AG08395 (cell line): ENCODE data around the gene L1CAM.

Experiments used
- DNase-seq: peaks from one replicate; pipeline ENCODE4 v3.0.0; 2012; ENCODE audit warnings: mixed read lengths, low spot score

Gene L1CAM

GRCh38 chrX:153922932-153923857 lies 37.2 kb upstream of the L1CAM start:
- peak; percentile 61 for DNase-seq

GRCh38 chrX:153921511-153922446 lies 35.8 kb upstream of the L1CAM start:
- no peak for DNase-seq

- no peak for DNase-seq
Observed at GRCh38 chrX:153921070-153921469, 35.1 kb upstream of the L1CAM start.

GRCh38 chrX:153920546-153920945 lies 34.6 kb upstream of the L1CAM start:
- DNase-seq: no peak

GRCh38 chrX:153919281-153919680 lies 33.3 kb upstream of the L1CAM start:
- no peak for DNase-seq

- no peak for DNase-seq
Observed at GRCh38 chrX:153917869-153918268, 31.9 kb upstream of the L1CAM start.

GRCh38 chrX:153913701-153914100 lies 27.7 kb upstream of the L1CAM start:
- no peak for DNase-seq

GRCh38 chrX:153913211-153913610 lies 27.2 kb upstream of the L1CAM start:
- no peak for DNase-seq

- no peak for DNase-seq
Observed at GRCh38 chrX:153911798-153912197, 25.8 kb upstream of the L1CAM start.

- no peak for DNase-seq
Observed at GRCh38 chrX:153910446-153910845, 24.5 kb upstream of the L1CAM start.

GRCh38 chrX:153909980-153910360 lies 24.0 kb upstream of the L1CAM start:
- no peak for DNase-seq

GRCh38 chrX:153909024-153909979 lies 23.3 kb upstream of the L1CAM start:
- no peak for DNase-seq

GRCh38 chrX:153908219-153908860 lies 22.4 kb upstream of the L1CAM start:
- no peak for DNase-seq

- DNase-seq: no peak
Observed at GRCh38 chrX:153907456-153907855, 21.5 kb upstream of the L1CAM start.

GRCh38 chrX:153906126-153906917 lies 20.3 kb upstream of the L1CAM start:
- no peak for DNase-seq

GRCh38 chrX:153905481-153906095 lies 19.6 kb upstream of the L1CAM start:
- DNase-seq: no peak

GRCh38 chrX:153903991-153904957 lies 18.3 kb upstream of the L1CAM start, which contains the start of gene AVPR2:
Gene AVPR2 (plus strand): TSS chrX:153904673. CDS start chrX:153905146, 473 bp downstream.
- no peak for DNase-seq

GRCh38 chrX:153903238-153903980 lies 17.4 kb upstream of the L1CAM start:
- no peak for DNase-seq
